Fibroblast of mammary gland (primary cell): ENCODE data around the gene ZNRF3.

Experiments
- DNase-seq: peaks from one replicate; pipeline ENCODE4 v3.0.0-alpha.2; 2010; ENCODE audit warnings: low read depth
- H3K4me3 ChIP-seq: 2 replicates; pipeline ENCODE4 v1.5.1; 2011; ENCODE audit warnings: low read depth, mild to moderate bottlenecking, low read length, moderate library complexity; ENCODE audit not compliant: control insufficient read depth
- CTCF ChIP-seq: conservative IDR thresholded peaks from 2 replicates; pipeline ENCODE4 v1.5.1; 2011; ENCODE audit warnings: low read depth, low read length, inconsistent platforms; ENCODE audit not compliant: control insufficient read depth, insufficient read depth

Gene ZNRF3

GRCh38 chr22:28953976-28954880 lies 70.9 kb downstream of the ZNRF3 start:
- TF ChIP-seq CTCF, result no peak
- no peak for DNase-seq
- H3K4me3 ChIP-seq, result no peak overlapping the region

GRCh38 chr22:28955817-28956216 lies 72.4 kb downstream of the ZNRF3 start:
- TF ChIP-seq CTCF, result no peak
- peak; percentile 14 for DNase-seq
- no peak overlapping the region for H3K4me3 ChIP-seq

- H3K4me3 ChIP-seq, result no peak overlapping the region
- no peak for TF ChIP-seq CTCF
- no peak for DNase-seq
Observed at GRCh38 chr22:28956506-28956905, 73.1 kb downstream of the ZNRF3 start.

- DNase-seq, result peak; percentile 92
- no peak for TF ChIP-seq CTCF
Observed at GRCh38 chr22:28958611-28959010, 75.2 kb downstream of the ZNRF3 start.

GRCh38 chr22:28962042-28962554 lies 78.7 kb downstream of the ZNRF3 start:
- no peak for TF ChIP-seq CTCF
- H3K4me3 ChIP-seq, result no peak overlapping the region
- DNase-seq, result no peak

More at GRCh38 chr22:28958611-28959010, 75.2 kb downstream of the ZNRF3 start:
- H3K4me3 ChIP-seq, result no peak overlapping the region

GRCh38 chr22:28963362-28963761 lies 80.0 kb downstream of the ZNRF3 start:
- DNase-seq, result no peak
- no peak overlapping the region for H3K4me3 ChIP-seq
- TF ChIP-seq CTCF, result no peak
